NCI-H2029 (cell line): ENCODE measurements around the gene KLHL15.
A peak's percentile ranks its signal among the peaks of the same experiment; 100 is the strongest.
"Not testable (repeated sequence)": the region's sequence is repeated elsewhere in the genome, so short reads cannot be mapped to it uniquely, and the experiment has no call there.

Experiments used
- DNase-seq: peaks from one replicate; lab custom pipeline; 2025; lab: John Stamatoyannopoulos, UW

Gene KLHL15, protein sequence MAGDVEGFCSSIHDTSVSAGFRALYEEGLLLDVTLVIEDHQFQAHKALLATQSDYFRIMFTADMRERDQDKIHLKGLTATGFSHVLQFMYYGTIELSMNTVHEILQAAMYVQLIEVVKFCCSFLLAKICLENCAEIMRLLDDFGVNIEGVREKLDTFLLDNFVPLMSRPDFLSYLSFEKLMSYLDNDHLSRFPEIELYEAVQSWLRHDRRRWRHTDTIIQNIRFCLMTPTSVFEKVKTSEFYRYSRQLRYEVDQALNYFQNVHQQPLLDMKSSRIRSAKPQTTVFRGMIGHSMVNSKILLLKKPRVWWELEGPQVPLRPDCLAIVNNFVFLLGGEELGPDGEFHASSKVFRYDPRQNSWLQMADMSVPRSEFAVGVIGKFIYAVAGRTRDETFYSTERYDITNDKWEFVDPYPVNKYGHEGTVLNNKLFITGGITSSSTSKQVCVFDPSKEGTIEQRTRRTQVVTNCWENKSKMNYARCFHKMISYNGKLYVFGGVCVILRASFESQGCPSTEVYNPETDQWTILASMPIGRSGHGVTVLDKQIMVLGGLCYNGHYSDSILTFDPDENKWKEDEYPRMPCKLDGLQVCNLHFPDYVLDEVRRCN

DNA sequence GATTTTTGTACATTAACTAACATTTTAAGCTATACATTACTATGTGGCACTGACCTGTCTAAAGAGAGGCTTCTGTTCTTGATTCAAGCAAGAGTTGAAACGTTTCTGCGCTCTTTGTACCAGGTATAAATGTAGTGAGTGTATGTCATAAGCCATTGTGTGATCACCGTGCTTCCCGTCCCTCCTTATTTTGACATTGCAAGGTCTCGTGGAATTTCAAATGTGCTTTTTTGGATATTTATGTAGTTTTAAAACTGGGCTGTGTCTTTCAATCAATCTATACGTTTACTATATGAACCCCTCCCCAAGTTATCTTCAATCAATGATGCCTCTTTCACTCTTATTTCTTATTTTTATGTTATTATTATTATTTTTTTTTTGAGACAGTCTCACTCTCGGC is at the start of gene KLHL15:
KLHL15 (minus strand) TSS at position 101 of the 400 bp plus-strand sequence. CDS start 20,493 bp downstream, outside the sequence.
- no peak for DNase-seq

DNA sequence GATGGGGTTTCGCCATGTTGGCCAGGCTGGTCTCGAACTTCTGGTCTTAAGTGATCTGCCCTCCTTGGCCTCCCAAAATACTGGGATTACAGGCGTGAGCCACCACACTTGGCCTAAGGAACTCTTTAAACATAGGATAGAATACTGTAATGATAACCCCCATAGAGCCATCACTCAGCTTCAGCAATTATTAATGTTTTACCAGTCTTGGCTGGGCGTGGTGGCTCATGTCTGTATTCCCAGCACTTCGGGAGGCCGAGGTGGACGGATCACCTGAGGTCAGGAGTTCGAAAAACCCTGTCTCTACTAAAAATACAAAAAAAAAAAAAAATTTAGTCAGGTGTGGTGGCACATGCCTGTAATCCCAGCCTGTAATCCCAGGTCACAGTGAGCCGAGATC is 42.9 kb upstream of the KLHL15 start:
- no peak for DNase-seq

DNA sequence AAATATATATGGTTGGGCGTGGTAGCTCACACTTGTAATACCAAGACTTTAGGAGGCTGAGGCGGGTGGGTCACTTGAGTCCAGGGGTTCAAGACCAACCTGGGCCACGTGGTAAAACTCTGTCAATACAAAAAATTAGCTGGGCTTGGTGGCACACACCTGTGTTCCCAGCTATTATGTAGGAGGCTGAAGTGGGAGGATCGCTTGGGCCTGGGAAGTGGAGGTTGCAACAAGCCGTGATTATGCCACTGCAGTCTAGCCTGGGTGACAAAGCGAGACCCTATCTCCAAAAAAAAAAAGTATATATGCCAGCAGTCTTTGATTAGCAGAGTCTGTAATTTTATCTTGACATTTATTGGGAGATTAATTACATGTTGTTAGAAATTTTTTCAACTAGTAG is 36.5 kb upstream of the KLHL15 start:
- DNase-seq, result no peak

DNA sequence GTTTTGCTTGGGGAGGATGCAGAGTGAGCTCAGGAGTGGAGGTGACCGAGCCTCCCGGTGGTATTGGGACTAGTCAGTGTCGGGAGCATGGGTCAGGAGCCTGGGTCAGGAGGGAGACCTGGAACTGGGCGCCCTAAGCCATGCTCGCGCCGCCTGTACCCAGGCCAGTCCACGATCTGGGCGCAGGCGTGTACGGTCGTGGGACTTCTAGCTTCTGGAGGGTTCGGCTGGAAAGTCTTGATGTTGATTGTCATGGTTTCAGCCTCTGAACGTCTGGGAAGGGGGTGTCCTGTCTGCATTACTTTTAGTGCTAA is 28.0 kb upstream of the KLHL15 start:
- no peak for DNase-seq

DNA sequence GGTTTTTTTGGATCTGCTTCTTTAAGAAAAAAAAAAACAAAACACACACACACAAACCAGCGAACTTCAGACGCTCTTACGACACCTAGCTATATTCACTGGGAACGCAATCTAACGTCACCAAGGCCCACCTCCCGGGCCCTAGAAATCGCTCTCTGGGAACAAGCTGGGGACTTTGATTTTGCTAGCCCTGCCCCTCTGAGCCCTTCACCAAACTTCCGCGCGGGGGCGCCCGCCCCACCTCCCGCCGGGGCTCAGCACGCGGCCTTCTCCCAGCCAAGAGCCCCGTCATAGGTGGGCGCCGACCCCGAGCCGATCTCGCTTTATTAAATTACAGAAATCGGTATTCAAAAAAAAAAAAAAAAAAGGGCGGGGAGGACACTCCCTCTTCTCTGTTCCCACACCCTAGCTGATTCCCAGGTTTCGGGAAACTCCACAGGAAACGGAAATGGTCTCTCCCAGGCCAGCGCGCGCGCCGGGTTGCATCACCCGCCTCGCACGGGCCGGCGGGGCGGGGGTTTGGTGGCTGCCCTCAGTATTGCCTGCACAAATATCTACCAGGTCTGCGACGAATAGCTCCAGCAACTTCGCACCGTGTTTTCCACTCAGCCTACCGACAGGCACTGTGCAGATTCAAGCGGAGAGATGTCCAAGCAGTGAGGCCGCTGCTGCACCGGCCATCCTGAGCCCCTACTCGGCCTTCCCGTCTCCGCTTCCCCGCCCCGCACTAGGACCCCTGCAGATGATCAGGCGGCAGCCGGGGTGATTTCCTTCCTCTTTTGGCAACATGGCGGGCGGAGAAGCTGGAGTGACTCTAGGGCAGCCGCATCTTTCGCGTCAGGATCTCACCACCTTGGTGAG is 27.4 kb upstream of the KLHL15 start, which contains the start of gene EIF2S3:
EIF2S3 (plus strand) TSS at position 775 of the 861 bp plus-strand sequence; CDS start at position 788, 13 bp downstream.
- DNase-seq, result peak; percentile 88

DNA sequence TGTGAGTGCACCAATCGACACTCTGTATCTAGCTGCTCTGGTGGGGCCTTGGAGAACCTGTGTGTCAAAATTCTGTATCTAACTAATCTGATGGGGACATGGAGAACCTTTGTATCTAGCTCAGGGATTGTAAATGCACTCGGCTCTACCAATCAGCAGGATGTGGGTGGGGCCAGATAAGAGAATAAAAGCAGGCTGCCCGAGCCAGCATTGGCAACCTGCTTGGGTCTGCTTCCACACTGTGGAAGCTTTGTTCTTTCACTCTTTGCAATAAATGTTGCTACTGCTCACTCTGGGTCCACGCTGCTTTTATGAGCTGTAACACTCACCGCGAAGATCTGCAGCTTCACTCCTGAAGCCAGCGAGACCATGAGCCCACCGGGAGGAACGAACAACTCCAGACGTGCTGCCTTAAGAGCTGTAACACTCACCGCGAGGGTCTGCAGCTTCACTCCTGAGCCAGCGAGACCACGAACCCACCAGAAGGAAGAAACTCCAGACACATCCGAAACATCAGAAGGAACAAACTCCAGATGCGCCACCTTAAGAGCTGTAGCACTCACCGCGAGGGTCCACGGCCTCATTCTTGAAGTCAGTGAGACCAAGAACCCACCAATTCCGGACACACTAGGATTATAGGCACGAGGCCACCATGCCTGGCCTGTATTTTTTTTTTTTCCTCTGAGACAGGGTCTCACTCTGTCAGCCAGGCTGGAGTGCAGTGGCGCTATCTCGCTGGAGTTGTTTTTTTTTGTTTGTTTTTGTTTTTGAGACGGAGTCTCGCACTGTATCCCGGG is 23.7 kb upstream of the KLHL15 start:
- not testable (repeated sequence) for DNase-seq

DNA sequence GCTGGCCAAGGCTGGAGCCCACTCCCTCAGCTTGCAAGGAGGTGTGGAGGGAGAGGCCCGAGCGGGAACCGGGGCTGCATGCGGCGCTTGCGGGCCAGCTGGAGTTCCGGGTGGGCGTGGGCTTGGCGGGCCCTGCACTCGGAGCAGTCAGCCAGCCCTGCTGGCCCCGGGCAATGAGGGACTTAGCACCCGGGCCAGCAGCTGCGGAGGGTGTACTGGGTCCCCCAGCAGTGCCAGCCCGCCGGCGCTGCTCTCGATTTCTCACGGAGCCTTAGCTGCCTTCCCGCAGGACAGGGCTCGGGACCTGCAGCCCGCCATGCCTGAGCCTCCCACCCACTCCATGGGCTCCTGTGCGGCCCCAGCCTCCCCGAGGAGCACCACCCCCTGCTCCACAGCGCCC is 22.7 kb upstream of the KLHL15 start:
- not testable (repeated sequence) for DNase-seq

DNA sequence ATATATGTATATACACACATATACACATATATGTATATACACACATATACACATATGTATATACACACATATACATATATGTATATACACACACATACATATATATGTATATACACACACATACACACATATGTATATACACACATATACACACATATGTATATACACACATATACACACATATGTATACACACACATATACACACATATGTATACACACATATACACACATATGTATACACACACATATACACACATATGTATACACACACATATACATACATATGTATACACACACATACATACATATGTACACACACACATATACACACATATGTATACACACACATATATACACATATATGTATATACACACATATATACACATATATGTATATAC is 19.1 kb upstream of the KLHL15 start:
- DNase-seq, result not testable (repeated sequence)

DNA sequence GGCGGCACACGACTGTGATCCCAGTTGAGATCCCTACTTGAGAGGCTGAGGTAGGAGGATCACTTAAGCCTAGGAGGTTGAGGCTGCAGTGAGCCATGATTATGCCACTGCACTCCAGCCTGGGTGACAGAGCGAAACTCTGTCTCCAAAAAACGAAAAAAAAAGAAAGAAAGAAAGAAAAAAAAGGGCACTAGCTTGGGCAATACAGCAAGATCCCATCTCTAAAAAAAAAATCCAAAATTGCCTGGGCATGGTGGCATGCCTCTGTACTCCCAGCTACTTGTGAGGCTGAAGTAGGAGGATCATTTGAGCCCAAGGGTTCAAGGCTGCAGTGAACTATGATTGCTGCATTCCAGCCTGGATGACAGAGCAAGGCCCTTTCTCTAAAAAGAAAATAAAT is 10.7 kb upstream of the KLHL15 start:
- no peak for DNase-seq

DNA sequence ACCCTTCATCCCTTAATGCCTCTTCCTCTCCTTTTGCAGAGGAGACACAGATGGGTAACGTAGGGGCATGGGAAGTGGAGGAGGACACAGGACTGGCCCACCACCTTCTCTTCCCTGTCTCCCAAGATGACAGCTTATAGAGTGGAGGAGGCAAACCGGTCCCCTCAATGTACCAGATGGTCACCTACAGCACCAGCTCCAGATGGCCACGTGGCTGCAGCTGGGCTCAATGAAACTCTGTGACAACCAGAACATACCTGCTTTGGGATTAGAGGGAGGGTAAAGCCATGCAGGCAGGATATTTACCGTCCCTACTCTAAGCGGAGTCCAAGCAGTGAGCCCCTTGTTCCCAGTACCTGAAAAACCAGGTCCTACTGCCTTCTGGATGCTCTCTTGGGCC is 7.5 kb upstream of the KLHL15 start:
- DNase-seq, result no peak

DNA sequence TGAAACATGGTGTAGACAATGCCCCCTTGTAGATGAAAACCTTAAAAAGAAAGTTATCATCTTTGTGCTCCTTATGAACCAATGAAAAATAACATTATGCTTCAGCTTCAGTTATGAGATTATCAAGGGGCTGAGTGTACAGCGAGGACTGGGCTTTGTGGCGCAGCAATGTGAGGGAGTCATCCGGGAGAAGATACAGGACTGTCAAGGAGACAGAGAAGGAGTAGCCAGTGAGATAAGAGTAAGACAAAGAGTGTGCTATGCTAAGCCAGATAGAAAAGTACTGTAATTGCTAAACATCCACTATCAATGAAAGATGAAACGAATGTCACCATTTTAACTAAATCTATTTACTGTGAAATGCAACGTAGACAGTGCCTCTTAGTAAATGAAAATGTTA is 3.6 kb upstream of the KLHL15 start:
- no peak for DNase-seq

DNA sequence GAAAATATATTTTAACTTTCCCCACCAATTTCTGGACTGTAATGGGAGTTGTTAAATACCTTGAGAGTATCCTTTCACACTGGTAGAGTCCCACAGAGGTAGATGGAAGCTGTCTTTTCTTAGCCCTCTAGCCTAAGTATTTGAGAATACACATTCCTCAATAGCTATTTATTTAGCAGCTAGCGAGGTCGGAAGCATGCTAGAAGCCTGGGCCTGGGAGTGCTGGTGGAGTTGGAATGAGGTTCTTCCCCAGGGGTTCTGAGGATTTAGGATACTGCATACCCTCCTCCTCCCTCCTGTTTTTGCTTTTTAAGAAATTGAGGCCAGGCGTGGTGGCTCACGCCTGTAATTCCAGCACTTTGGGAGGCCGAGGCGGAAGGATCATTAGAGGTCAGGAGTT is 999 bp upstream of the KLHL15 start:
- no peak for DNase-seq

DNA sequence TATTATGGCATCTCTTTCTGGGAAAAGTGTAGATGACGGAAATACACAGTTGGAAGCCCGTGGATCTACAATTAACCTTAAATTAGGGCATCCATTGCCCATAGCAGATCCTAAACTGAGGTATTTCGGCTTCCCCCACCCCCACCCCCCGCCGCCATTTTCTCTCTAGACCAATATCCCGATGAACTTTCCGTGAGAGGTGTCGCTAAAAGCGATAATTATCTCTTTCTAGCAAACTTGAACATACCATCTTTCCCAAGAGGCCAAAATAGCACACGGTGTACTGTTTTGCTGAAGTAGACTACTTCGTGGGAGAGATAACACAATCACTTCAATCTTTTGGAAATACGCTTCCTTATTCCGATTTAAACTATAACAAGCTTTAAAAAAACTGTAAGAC is 554 bp downstream of the KLHL15 start:
- DNase-seq, result no peak

DNA sequence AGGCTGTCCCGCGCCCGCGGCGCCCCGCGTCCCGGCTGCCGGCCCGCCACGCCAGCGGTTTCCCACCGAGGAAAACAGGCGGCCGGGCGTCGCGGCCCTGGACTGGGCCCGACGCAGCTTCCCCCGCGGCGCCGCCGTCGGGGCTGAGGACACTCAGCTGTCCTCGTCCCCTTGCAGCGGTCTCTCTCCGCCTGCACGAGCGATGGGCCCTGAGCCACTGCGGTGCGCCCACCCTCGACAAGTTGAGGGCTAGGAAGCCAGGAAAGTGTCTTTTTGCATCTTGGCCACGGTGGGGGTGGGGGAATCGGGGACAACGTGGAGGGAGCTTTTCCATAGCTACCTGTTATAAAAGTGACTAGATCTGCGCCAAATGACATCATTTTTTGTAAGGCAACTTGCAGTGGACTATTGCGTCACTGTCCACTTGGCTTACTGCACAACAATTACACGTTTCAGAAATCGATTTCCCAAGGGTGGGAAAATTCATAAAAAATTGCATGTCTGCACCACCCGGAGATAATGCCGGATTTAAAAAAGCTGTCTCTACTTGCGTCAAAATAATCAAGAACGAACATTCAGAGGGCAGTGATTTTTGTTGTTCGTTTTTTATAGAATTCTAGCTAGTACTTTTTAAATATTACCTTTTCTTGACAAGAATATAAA is 1.1 kb downstream of the KLHL15 start:
- peak; percentile 7 for DNase-seq

DNA sequence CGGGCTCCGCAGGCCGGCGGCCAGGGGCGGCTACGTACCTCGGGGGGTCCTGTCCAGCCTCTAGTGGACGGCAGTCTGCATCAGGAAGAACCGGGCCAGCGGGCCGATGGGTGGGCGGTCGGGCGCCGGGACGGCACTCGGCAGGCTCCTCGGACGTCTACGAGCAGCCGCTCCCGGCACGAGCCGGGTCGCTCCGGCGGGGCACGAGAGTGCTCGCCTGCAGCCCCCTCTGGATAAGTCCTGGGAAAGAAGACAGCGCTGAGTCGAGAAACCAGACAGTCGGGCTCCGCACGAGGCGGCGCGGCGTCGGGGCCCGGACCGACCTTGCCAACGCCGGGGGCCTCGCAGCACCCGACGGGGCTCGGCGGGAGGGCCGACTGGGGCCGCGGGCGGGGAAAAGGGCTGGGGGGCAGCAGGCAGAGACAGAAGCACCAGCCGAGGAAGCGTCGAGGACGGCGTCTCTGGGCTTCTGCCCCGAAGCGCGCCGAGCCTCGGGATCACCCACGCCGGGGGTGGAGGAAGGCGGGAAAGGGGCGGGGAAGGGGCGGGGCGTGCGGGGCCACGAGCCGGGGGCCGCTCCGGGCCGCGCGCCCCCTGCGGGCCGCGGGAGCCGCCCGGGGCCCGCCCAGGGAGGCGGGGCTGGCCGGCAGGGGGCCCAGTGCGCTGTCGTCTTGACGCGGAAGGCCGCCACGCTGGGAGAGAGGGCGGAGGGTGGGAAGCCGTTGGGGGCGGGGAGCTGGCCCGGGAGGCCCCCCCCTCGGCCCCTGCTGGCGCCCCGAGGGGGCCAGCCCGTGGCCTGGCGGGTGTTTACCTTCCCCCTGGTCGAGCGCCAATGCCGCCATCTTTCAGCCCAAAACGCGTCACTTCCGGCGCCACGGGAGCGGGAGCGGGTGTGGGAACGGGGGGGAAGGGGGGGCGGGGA is 1.9 kb downstream of the KLHL15 start:
- DNase-seq, result peak; percentile 76

DNA sequence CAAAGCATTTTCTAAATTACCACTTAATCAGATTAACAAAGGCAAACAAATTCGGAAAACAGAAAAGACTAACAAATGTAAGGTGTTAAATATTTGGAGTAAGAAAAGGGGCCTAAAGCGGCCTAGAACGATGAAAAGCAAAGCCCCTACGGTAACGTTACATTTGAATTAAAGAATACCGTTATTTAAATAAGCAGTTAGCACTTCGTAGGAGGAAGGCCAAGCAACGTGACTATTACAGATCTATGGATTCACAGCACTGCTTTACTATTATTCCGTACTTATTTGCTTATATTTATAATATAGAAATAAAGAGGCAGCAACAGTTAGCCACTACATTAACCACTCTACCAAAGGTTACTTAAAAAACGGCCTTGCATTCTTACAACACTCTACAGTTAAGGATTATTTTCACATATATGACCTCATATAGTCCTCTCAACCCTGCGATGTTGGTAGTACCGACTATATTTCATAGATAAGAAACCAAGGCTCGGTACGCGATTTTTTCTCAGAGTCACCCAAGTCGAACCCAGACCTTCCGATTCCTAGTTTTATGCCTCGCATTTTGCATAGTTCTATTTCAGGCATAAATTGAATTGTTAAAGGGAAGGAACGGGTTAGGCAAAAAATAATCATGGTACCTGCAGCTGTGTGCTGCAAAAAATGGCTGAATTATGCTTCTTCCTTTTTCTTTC is 2.9 kb downstream of the KLHL15 start:
- DNase-seq, result no peak

DNA sequence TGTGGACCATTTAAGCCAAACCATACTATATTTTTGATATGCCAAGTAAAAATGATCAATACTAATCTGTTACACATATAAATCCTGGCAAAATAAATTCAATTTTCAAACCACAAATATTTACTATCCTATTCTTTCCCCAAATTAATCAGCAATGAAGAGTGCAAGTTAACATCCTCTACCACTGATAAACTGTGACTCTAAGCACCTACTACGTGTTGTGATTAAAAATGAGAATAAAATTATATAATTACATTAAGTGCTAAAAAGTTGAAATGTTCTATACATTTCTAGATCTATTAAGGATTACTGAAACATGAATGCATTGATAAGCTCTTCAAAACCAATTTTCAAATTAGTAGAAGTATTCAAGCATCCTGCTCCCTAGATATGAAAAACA is 3.4 kb downstream of the KLHL15 start:
- no peak for DNase-seq

DNA sequence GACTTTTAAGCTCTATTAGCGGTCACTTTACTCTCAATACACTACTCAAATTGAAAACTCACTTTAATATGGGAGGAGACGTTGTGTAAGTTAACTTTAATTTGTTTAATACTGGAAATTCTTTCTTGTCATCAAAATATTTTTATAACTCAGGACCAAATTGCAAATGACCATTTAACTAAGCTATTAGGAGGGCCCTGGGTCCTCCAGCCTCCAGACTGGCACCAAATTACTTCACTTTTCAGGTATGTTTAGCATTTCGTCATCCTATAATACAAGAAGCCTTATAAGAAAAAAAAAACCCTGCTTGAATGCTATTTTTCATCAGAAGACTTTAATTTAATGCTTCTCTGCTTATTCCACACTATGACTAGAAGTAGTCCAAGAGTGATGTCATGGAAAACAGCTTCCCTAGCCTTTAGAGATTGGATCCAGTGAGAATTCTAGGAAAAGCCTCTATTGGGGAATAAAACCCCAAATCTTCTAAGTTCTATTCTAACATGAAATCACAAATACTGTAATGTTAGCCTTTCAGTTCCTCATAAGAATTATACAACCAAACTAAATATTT is 6.6 kb downstream of the KLHL15 start:
- no peak for DNase-seq

DNA sequence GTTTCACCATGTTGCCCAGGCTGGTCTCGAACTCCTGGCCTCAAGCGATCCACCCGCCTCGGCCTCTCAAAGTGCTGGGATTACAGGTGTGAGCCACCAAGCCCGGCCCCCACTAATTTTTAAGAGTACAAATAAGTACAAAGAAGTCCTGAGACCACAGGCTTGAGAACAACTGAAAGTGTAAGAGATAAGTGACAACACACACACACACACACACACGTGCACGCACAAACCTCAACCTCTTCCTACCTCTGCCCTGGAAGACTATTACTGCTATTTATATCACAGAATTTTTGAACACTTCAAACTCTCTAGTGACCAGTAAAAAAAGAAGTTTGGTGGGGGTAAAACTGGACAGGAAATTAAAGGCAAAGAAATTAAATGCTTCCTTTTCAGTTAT is 7.5 kb downstream of the KLHL15 start:
- no peak for DNase-seq
